GM18505 (cell line): ENCODE measurements around the gene WNT6.

Source experiments
- ATAC-seq: cut with Tn5 transposase; IDR thresholded peaks from one replicate; pipeline ENCODE4 v1.9.1; 2021; ENCODE audit not compliant: unreplicated experiment
- POLR2A ChIP-seq: IDR thresholded peaks from 4 replicates; pipeline ENCODE4 v1.6.1; 2011; ENCODE audit warnings: borderline replicate concordance; ENCODE audit not compliant: insufficient read depth, insufficient read length; ENCODE audit errors: extremely low read depth

The WNT6 gene

GRCh38 chr2:218892693-218893348 is 33.2 kb downstream of the WNT6 start:
- ATAC-seq = peak; percentile 43
- peak; percentile 77 for TF ChIP-seq POLR2A

- TF ChIP-seq POLR2A = no peak
- ATAC-seq = no peak
These were observed 33.9 kb downstream of the WNT6 start for GRCh38 chr2:218893349-218894150.

GRCh38 chr2:218894151-218894879 is 34.7 kb downstream of the WNT6 start:
- TF ChIP-seq POLR2A = no peak
- no peak for ATAC-seq

GRCh38 chr2:218894880-218895157 is 35.2 kb downstream of the WNT6 start:
- ATAC-seq = no peak
- no peak for TF ChIP-seq POLR2A

- no peak for ATAC-seq
- no peak for TF ChIP-seq POLR2A
These were observed 35.7 kb downstream of the WNT6 start for GRCh38 chr2:218895326-218895725.

GRCh38 chr2:218895759-218896500 is 36.3 kb downstream of the WNT6 start:
- no peak for TF ChIP-seq POLR2A
- peak; percentile 2 for ATAC-seq

- ATAC-seq = peak; percentile 49
- TF ChIP-seq POLR2A = peak; percentile 63
These were observed 37.1 kb downstream of the WNT6 start for GRCh38 chr2:218896501-218897393.

- ATAC-seq = no peak
- TF ChIP-seq POLR2A = no peak
These were observed 37.9 kb downstream of the WNT6 start for GRCh38 chr2:218897394-218898108.

GRCh38 chr2:218898109-218898878 is 38.7 kb downstream of the WNT6 start:
- peak; percentile 35 for ATAC-seq
- TF ChIP-seq POLR2A = no peak

GRCh38 chr2:218899147-218899546 is 39.5 kb downstream of the WNT6 start:
- no peak for ATAC-seq
- TF ChIP-seq POLR2A = no peak

- TF ChIP-seq POLR2A = no peak
- ATAC-seq = no peak
These were observed 42.8 kb downstream of the WNT6 start for GRCh38 chr2:218902427-218902826.
